Measurements from ENCODE around the gene KRTAP16-1. TPM values are rescaled to one million over a fixed set of nuclear protein-coding genes. Genes with fewer than 3 reads are reported as not detected.

Gene KRTAP16-1
- polyA plus RNA-seq, 4 donors, result not detected

DNA sequence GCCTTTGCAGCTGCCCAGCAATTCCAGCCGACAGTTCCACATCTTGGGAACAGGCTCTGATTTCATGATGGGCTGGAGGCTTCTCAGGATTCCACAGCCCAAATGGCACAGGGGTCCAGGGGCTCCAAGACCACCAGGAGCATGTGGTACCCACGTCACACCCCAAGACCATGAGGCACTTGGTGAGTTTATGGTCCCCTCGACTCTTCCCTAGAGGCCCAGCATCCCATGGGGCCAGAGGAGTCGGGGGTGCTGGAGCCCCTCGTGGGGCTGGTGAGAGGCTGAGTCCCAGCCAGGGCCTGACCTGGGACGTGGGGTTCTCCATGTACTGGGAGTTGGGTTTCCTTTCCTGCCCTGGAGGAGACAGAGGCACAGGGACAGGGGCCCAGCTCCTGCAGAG lies 16.5 kb upstream of the KRTAP16-1 start:
- Histone ChIP-seq H3K27ac (ENCODE audit: low read depth in 1 of 3, low read length in 2 of 3) (no peak overlapping the region), H3K27me3 (ENCODE audit: control insufficient read depth in 3 of 3, insufficient read depth in 3 of 3, low read length in 3 of 3) (no peaks in the 10 kb centered on the region), H3K9me3 (ENCODE audit: control insufficient read depth in 2 of 2, insufficient read depth in 1 of 2, low read depth in 1 of 2, low read length in 1 of 2) (no peaks in the 10 kb centered on the region), H3K4me1 (ENCODE audit: control insufficient read depth in 3 of 3, insufficient read depth in 2 of 3, low read depth in 1 of 3, low read length in 2 of 3) (no peaks in the 10 kb centered on the region), H3K4me3 (ENCODE audit: low read depth in 1 of 3, low read length in 3 of 3) (no peak overlapping the region), H3K36me3 (ENCODE audit: control insufficient read depth in 3 of 3, insufficient read depth in 2 of 3, low read depth in 1 of 3, low read length in 3 of 3) (no peaks in the 10 kb centered on the region)
- DNase-seq (no peak), FAIRE-seq (no peak)
- 69 to 86% (median 75%) methylated on average over 6 of the region's 6 CpGs for WGBS, 3 donors

DNA sequence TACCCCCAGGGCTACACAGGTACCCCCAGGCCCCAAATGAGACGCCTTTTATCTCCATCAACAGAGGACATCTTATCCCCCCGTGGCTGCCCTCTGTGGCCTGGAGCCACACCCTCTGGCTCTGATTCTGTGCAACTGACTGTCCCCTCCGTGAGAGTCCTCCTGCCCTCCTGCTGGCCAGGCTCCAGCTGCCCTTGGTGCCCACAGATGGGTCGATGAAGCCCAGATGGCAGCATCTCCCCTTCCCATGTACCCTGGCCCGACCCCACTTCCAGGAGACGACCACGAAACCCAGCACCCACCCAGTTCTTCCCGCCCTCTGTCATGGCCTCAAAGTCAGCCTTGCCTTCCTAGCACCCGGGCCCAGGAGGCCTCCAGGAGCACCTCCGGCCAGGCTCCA lies 16.0 kb upstream of the KRTAP16-1 start:
- H3K36me3 ChIP-seq (ENCODE audit: control insufficient read depth in 3 of 3, insufficient read depth in 2 of 3, low read depth in 1 of 3, low read length in 3 of 3), result no peaks in the 10 kb centered on the region
- FAIRE-seq, result no peak

DNA sequence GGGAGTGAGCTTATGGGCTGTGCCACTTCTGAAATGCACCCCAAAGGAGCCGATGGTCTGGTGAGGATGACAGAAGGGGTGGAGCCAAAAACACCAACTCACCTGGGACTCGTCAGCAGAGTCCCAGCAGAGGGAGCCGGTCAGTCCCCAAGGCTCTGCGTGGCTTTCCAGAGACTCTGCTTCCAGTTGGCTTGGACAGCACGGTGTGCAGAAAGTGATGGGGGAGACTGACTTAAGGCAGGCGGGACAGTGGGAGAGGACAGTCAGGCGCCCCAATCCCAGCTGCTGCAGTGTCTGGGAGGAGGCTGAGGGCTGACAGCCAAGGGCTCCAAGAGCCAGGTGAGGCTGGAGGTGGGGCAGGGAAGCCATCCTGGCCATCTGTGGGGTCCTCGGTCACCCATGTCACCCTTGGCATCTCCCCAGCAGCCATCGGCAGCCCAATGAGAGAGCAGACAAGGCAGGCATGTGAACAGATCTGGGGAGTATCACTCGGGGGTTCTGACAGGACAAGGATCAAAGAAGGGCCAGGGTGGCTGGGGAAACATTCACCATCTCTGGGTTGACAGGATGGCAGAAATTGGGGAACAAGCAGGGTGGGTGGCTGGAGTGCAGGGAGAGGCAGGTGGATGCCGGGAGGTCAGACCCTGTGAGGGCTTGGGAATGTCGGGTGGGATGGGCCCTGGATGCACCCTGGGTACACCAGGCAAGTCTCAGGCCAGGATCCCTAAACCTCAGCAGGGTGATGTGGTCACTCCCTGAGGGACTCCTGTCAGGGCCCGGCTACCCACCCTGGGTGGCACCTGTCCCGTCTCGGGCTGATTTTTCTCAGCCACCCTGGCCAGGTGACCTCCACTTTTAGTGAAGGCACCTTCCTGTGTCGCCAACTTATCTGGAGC lies 15.3 kb upstream of the KRTAP16-1 start:
- H3K27me3 ChIP-seq (ENCODE audit: control insufficient read depth in 3 of 3, insufficient read depth in 3 of 3, low read length in 3 of 3), result no peaks in the 10 kb centered on the region
- H3K9me3 ChIP-seq (ENCODE audit: control insufficient read depth in 2 of 2, insufficient read depth in 1 of 2, low read depth in 1 of 2, low read length in 1 of 2), result no peaks in the 10 kb centered on the region
- FAIRE-seq (no peak), DNase-seq (peak; percentile 25 to 54)
- H3K4me1 ChIP-seq (ENCODE audit: control insufficient read depth in 3 of 3, insufficient read depth in 2 of 3, low read depth in 1 of 3, low read length in 2 of 3), result no peaks in the 10 kb centered on the region
- no peak overlapping the region for H3K4me3 ChIP-seq (ENCODE audit: low read depth in 1 of 3, low read length in 3 of 3)
- no peak overlapping the region for H3K27ac ChIP-seq (ENCODE audit: low read depth in 1 of 3, low read length in 2 of 3)
- no peaks in the 10 kb centered on the region for H3K36me3 ChIP-seq (ENCODE audit: control insufficient read depth in 3 of 3, insufficient read depth in 2 of 3, low read depth in 1 of 3, low read length in 3 of 3)
- WGBS, 3 donors, result 49 to 64% (median 51%) methylated on average over 16 of the region's 16 CpGs

More for the DNA sequence above, 16.0 kb upstream of the KRTAP16-1 start:
- WGBS, 3 donors, result 64 to 79% (median 65%) methylated on average over 10 of the region's 10 CpGs
- DNase-seq, result no peak
- Histone ChIP-seq H3K27me3 (ENCODE audit: control insufficient read depth in 3 of 3, insufficient read depth in 3 of 3, low read length in 3 of 3) (no peaks in the 10 kb centered on the region), H3K27ac (ENCODE audit: low read depth in 1 of 3, low read length in 2 of 3) (no peak overlapping the region), H3K9me3 (ENCODE audit: control insufficient read depth in 2 of 2, insufficient read depth in 1 of 2, low read depth in 1 of 2, low read length in 1 of 2) (no peaks in the 10 kb centered on the region), H3K4me1 (ENCODE audit: control insufficient read depth in 3 of 3, insufficient read depth in 2 of 3, low read depth in 1 of 3, low read length in 2 of 3) (no peaks in the 10 kb centered on the region), H3K4me3 (ENCODE audit: low read depth in 1 of 3, low read length in 3 of 3) (no peak overlapping the region)

DNA sequence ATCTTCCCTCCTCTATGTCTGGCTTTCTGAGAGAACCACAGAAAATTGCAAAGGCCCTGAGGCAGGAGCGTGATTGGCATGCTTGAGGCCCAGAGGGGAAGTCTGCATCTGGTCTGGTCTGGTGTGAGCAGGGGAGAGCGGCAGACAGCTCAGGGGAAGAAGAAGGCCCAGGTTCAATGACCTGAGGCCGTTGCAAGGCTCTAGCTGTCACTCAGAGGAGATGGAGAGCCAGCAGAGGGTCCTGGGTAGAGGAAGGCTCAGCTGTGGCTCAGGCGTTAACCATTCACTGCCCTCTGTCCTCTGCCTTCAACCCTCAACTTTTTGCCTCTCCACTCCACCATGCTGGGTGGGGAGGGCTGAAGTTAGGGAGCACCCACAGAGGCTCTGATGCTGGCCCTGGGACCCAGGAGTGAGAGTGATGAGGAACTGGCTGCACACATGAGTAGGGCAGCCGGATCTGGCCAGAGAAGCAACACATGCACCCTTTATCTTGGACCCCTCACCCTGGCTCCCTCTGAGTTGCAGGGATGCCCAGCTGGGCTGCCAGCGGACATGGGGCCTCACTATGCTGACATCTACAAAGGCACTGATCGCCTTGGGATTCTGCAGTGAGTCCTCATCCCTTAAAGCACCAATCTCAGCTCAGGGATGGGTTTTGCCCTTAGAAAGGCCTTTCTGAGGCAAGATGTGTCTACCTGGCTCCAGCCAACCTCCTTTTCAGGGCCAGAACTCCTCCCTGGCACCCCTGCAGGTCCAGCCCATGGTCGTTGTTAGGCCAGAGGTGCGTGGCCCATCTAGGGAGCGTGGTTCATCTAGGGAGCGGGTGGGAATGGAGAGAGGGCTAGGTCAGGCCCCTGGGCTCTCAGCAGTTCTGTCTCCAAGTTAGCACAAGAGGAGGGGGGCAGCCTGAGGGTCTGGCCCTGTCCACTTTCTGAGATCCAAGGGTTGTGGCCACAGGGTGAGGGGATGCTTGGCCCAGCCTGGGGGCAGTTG lies 14.1 kb upstream of the KRTAP16-1 start:
- Histone ChIP-seq H3K27ac (ENCODE audit: low read depth in 1 of 3, low read length in 2 of 3) (no peak overlapping the region), H3K4me3 (ENCODE audit: low read depth in 1 of 3, low read length in 3 of 3) (no peak overlapping the region), H3K36me3 (ENCODE audit: control insufficient read depth in 3 of 3, insufficient read depth in 2 of 3, low read depth in 1 of 3, low read length in 3 of 3) (no peaks in the 10 kb centered on the region), H3K4me1 (ENCODE audit: control insufficient read depth in 3 of 3, insufficient read depth in 2 of 3, low read depth in 1 of 3, low read length in 2 of 3) (no peaks in the 10 kb centered on the region), H3K9me3 (ENCODE audit: control insufficient read depth in 2 of 2, insufficient read depth in 1 of 2, low read depth in 1 of 2, low read length in 1 of 2) (no peaks in the 10 kb centered on the region), H3K27me3 (ENCODE audit: control insufficient read depth in 3 of 3, insufficient read depth in 3 of 3, low read length in 3 of 3) (no peaks in the 10 kb centered on the region)
- DNase-seq (no peak), FAIRE-seq (no peak)
- 85 to 88% (median 88%) methylated on average over 11 of the region's 11 CpGs for WGBS, 3 donors

DNA sequence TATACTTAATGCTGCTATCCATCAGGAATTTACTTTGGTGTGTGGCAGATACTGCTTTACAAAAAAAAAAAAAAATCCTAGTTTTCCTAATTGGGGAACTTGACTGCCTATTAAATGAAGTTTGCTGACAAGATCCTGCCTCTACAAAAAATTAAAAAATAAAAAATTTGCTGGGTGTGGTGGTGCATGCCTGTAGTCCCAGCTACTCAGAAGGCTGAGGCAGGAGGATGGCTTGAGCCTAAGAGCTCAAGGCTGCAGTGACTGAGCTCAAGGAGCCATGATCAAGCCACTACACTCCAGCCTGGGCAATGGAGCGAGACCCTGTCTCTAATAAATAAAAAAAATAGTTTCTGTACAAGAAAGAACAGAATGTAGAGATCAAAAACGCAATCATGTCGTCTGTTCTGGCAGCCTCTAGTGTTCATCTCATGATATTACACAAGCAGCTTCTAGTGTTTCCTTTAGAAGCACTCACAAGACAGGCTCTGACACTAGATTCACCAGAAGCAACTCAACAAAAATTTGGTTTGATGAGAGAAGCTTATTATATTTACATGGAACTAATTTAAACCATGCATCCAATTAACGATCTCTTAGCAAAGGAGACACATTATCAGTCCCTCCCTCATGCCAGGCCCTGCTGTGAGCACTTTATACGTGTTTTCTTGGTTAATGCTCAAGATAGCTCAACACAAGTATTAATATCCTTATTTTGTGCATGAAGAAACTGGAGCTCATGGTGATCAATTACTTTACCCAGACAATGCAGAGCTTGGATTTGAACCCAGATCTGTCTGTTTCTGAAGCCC lies 13.2 kb upstream of the KRTAP16-1 start:
- no peak for FAIRE-seq

DNA sequence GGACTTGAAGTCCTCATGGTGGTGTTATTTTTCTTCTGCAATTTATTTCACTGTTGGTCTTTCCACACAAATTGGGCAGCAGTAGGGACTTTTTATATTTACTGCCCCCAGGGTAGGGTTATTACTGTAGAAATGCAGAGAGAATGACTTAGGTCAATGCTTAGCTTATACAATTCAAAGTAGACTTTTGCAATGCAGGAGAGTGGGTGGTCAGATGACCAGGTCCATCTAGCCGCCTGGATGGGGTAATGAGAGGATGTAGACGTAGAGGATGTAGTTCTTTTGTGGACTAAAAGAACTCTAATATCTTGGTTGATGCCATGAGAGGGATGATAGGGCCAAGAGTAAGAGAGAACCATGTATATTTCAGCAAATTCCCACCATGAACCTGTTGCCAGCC lies 9.1 kb upstream of the KRTAP16-1 start:
- FAIRE-seq, result no peak
- no peak overlapping the region for H3K4me3 ChIP-seq (ENCODE audit: low read depth in 1 of 3, low read length in 3 of 3)
- H3K9me3 ChIP-seq (ENCODE audit: control insufficient read depth in 2 of 2, insufficient read depth in 1 of 2, low read depth in 1 of 2, low read length in 1 of 2), result no peaks in the 10 kb centered on the region
- no peaks in the 10 kb centered on the region for H3K36me3 ChIP-seq (ENCODE audit: control insufficient read depth in 3 of 3, insufficient read depth in 2 of 3, low read depth in 1 of 3, low read length in 3 of 3)
- WGBS, 3 donors, result 48 to 84% (median 49%) methylated on average over 2 of the region's 2 CpGs
- no peak for DNase-seq
- no peaks in the 10 kb centered on the region for H3K4me1 ChIP-seq (ENCODE audit: control insufficient read depth in 3 of 3, insufficient read depth in 2 of 3, low read depth in 1 of 3, low read length in 2 of 3)
- H3K27me3 ChIP-seq (ENCODE audit: control insufficient read depth in 3 of 3, insufficient read depth in 3 of 3, low read length in 3 of 3), result peaks cover 0 to 5% (median 2%) of the 10 kb centered on the region in 3 donors
- no peak overlapping the region for H3K27ac ChIP-seq (ENCODE audit: low read depth in 1 of 3, low read length in 2 of 3)

More for the DNA sequence above, 13.2 kb upstream of the KRTAP16-1 start:
- no peaks in the 10 kb centered on the region for H3K9me3 ChIP-seq (ENCODE audit: control insufficient read depth in 2 of 2, insufficient read depth in 1 of 2, low read depth in 1 of 2, low read length in 1 of 2)
- no peaks in the 10 kb centered on the region for H3K27me3 ChIP-seq (ENCODE audit: control insufficient read depth in 3 of 3, insufficient read depth in 3 of 3, low read length in 3 of 3)
- no peaks in the 10 kb centered on the region for H3K4me1 ChIP-seq (ENCODE audit: control insufficient read depth in 3 of 3, insufficient read depth in 2 of 3, low read depth in 1 of 3, low read length in 2 of 3)
- peak; percentile 45 to 54 for DNase-seq
- H3K4me3 ChIP-seq (ENCODE audit: low read depth in 1 of 3, low read length in 3 of 3), result no peak overlapping the region
- 30 to 35% (median 31%) methylated on average over 5 of the region's 5 CpGs for WGBS, 3 donors
- no peak overlapping the region for H3K27ac ChIP-seq (ENCODE audit: low read depth in 1 of 3, low read length in 2 of 3)
- H3K36me3 ChIP-seq (ENCODE audit: control insufficient read depth in 3 of 3, insufficient read depth in 2 of 3, low read depth in 1 of 3, low read length in 3 of 3), result no peaks in the 10 kb centered on the region

DNA sequence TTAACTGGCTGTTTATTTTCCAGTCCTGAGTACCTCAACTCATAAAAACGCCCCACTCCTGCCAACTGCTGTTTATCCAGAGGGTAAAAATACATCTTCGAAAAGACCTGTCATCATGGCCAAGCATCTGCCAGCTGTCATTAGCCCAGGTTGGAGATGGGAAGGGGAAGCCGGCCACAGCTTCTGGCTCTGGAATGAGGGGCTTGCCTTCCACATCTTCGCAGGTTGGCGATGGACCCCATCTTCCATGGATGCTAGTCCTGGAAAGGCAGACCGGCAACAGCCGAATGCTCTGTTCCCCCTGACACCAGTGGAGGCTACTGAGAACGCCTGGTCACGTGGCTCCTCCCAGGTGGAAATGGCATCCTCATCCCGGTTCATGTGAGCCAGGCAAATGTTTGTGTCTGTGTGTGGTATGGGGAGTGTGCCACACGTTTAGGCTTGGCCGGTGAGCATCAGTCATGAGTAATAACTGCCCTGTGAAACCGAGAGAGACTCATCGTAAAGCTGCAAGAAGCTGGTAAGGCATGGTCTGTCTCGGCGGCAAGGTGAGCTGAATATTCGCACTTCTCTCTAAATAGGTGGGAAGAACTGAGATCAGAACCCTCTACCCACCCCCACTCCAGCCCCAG lies 6.8 kb upstream of the KRTAP16-1 start:
- Histone ChIP-seq H3K4me3 (ENCODE audit: low read depth in 1 of 3, low read length in 3 of 3) (no peak overlapping the region), H3K9me3 (ENCODE audit: control insufficient read depth in 2 of 2, insufficient read depth in 1 of 2, low read depth in 1 of 2, low read length in 1 of 2) (no peaks in the 10 kb centered on the region), H3K27ac (ENCODE audit: low read depth in 1 of 3, low read length in 2 of 3) (no peak overlapping the region), H3K4me1 (ENCODE audit: control insufficient read depth in 3 of 3, insufficient read depth in 2 of 3, low read depth in 1 of 3, low read length in 2 of 3) (no peaks in the 10 kb centered on the region), H3K36me3 (ENCODE audit: control insufficient read depth in 3 of 3, insufficient read depth in 2 of 3, low read depth in 1 of 3, low read length in 3 of 3) (no peaks in the 10 kb centered on the region), H3K27me3 (ENCODE audit: control insufficient read depth in 3 of 3, insufficient read depth in 3 of 3, low read length in 3 of 3) (peaks cover 0 to 11% (median 5%) of the 10 kb centered on the region in 3 donors)
- FAIRE-seq, result no peak
- WGBS, 3 donors, result 71 to 75% (median 74%) methylated on average over 17 of the region's 17 CpGs
- no peak for DNase-seq
